HG03159 (cell line): ENCODE data around the gene P2RY12.
A peak's percentile ranks its signal among the peaks of the same experiment; 100 is the strongest.
"Not testable (repeated sequence)": the region's sequence is repeated elsewhere in the genome, so short reads cannot be mapped to it uniquely, and the experiment has no call there.

Experiments used
- ATAC-seq: cut with Tn5 transposase; IDR thresholded peaks from one replicate; pipeline ENCODE4 v1.9.1; 2021; ENCODE audit warnings: mild to moderate bottlenecking, moderate library complexity; ENCODE audit not compliant: unreplicated experiment

Gene P2RY12

DNA sequence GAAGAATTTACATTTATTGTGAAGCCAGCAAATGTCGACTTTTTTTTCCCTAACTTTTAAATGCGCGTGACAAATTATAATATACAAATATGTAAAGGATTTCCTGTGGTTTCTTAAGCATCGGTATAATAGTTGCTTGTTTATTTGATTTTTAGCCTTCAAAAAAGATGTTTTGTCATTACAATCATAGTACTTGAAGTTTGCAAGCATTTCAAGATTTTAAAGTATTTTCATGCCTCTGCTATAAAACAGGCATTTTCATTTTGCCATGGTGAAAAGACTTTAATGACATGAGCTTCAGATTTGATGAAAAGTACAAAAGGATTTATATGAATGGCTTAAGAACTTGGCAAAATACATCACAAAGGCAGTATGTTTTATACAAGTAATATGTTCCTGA lies 9.4 kb upstream of the P2RY12 start:
- ATAC-seq, result no peak

DNA sequence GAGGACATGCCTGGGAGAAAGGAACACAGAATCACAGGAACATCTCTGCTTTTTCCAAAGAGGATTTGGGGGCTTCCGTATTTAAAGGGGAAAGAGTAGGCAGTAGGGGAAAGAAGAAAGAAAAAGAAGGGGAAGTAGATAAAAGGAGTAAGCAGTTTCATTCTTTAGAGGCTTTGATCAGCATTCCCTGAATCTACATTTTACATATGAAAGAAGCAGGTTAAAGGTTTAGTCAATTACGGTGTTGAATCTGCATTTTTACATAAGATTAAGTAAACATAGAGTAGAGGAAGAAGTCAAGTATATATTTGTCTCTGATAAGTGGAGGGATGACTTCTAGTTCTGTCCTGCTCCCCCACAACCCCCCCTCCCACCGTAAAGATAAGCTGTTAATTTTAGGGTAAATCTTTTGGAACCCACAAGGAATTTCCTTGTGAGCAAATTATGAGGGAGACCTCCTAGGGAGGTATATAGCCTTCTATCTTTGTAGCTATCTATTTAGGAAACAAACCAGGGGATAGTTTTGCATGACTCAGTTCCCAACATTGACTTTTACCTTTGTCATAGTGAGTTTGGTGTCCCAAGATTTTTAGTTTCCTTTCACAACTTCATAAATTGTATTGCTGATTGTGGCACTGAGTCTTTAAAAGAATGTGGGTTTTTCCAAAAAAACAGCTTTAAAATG lies 8.7 kb upstream of the P2RY12 start:
- no peak for ATAC-seq

DNA sequence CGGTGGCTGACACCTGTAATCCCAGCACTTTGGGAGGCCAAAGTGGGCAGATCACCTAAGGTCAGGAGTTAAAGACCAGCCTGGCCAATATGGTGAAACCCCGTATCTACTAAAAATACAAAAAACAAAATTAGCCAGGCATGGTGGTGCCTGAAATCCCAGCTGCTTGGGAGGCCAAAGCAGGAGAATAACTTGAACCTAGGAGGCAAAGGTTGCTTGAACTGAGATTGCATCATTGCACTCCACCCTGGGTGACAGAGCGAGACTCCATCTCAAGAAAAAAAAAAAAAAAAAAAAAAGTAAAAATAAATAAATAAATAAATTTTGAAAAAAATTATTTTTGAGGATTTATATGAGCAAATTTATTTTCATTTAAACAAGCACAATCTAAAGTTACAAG lies 7.6 kb upstream of the P2RY12 start:
- ATAC-seq, result not testable (repeated sequence)

DNA sequence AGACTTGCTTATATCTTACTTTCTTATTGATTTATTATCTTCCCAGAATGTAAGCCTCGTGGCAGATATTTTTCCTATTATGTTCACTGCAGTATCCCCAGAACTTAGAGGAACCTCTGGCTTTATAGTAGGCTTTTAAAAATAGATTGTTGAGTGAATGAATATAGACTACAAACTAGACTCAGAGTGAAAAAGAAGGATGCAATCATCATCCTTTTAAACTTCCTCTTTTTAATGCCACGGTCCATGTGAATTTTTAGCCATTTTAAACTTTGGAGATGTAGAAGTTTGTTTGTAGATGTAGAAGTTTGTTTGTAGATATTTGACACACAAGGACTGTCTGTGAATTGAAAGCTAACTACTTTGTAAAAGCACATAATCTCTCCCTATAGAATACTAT lies 7.2 kb upstream of the P2RY12 start:
- ATAC-seq, result no peak

DNA sequence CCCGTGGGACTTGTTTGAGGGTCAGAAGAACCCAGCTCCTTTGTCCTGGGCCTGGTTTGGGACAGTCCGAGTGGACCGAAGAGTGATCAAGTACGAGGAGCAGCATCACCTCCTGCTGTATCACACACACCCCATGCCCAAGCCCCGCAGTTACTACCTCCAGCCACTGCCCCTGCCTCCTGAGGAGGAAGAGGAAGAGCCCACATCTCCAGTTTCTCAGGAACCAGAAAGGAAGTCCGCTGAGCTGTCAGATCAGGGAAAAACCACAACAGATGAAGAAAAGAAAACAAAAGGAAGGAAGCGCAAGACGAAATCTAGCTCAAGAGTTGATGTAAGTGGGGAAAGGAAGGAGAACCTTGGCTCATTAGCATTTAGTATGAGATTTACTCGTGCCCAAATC lies 3.3 kb upstream of the P2RY12 start:
- no peak for ATAC-seq

DNA sequence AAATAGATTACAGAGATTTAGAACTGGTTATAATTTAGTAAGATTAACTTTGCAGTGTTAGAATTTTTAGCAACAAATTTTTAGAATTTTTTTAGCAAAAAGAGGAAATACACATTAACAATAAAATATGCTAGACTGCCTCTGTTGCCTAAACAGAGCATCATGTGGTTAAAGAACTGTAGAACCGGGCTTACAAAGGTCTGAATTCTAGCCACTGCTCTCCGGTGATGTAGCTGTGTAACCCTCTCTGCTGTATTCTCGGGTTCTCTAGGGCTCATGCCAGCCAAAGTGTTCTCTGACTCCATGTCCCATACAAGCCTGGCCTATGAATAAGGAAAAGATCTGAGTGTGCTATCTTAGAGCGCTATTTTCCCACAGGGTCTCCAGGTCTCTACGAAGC lies 2.9 kb upstream of the P2RY12 start:
- ATAC-seq, result no peak

DNA sequence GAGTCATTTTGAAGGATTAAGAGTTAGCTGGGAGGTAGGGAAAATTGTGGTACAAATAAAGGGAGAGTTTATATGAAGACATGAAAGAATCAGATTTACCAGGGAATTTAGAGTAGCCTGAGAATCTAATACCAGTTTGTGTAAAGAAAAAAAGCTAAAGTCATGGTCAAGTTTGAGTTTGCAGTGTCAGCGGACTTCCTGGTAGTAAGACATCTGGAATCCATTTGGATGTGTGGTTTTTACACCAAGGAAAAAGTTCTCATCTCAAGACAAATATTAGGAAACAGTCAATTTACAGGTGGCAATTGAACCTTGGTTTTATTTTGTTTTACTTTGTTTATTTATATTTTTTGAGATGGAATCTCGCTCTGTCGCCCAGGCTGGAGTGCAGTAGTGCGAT lies 1.5 kb upstream of the P2RY12 start:
- ATAC-seq, result no peak

DNA sequence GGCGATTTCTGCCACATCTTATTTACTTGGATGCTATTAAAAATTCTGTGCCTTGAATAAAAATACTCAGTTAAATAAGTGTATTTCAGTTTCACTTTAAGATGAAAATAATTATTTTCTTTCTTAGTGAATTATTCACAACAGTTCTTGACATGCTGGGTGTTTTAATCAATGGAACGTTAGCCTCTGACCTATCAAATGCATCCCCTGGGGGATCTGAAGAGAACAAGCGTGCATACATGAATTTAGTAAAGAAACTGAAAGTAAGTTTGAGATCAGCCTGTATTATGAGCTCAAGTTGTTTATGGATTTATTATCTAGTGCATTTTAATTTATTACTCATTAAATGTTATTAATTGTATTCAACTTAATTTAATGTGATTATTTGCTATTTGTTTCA lies 597 bp downstream of the P2RY12 start:
- ATAC-seq, result peak; percentile 55

DNA sequence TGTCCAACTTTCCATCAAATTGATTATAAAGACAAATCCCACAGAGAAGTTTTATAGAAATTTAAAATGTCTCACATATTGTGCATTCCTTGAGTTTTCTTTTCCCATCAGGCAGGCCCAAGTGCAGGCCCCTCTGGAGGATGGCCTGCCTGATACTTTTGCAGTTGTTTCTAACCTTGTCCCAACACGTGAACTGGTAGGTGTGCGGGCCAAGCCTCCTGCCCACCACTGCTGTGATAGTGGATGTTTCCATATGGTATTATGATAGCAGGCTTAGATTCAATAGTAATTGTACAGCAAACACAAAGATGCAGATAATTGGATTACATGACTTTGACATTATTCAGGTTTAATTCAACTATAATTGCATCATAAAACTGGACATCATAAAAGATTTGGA lies 1.4 kb downstream of the P2RY12 start:
- no peak for ATAC-seq

DNA sequence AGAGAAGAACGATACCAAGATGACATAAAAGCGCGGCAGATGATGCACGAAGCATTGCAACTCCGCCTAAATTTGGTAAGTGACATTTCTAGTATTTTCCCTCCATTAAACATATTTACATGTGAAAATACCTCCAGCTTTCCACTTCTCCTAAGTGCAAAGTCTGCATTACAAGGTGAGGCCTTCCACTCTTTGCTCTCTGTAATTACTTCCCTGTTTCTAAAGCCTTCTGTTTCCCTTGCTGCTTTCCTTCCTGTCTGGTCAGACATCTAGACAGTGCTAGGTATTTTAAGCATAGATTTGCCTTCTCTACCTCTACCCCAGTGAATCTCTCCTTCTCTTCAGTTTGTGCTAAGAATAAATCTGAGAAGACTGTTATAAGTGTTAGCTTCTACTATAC lies 1.9 kb downstream of the P2RY12 start:
- ATAC-seq, result peak; percentile 32

DNA sequence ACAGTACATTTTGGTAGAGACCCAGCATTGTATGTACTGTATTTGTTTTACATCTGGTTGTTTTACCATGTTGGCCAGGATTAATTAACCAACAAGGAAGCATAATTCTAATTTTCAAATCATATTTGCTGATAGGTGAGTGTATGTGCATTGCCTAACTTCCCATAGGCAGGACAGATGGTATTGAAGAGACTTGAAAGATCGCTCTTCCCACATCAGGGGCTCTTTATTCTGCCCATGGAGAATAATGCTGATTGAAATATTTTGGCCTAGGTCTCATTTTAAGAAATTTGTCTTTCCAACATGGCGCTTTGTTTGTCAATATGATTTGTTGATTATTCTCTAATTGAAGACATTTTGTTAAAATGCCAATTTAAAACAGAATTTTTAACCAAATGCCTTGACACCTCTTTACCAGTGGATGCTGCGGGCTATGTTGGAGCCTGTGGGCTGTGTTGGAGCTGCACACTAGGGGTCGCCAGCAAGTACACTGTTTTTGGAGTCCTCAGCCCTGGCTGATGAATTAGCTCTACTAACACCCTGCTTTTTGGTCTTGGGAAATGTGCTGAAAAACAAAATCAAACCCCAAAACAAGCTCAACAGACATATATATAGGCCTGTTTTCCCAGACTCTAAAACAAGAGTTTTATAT lies 5.3 kb downstream of the P2RY12 start:
- peak; percentile 37 for ATAC-seq

DNA sequence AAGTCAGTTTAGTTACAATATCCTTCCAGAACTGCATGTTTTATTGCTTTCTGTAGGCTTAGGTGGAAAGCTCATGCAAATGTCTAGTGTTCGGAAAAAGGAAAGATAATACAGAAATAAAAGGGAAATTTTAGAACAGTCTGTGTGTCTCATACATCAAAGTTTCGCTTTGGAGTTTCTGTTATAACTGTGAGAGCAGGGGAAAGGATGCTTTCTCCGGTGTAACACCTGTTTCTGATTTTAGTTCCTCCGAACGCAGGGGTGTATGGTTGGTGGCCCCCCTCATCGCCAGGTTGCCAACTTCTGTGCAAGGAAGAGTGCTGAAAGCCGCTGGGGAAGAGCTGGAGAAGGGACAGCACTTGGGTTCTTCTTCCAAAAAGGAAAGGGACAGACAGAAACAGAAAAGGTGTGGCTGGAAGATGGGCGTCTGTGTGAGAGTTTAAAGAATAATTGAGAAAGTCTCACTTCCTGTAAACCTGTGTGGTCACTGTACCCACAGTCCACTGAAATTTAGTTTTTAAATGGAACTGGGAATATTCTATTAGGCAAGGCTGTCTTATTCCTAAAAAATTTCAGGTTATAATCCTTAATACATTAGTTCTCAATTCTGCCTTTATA lies 6.7 kb downstream of the P2RY12 start:
- ATAC-seq, result peak; percentile 51

DNA sequence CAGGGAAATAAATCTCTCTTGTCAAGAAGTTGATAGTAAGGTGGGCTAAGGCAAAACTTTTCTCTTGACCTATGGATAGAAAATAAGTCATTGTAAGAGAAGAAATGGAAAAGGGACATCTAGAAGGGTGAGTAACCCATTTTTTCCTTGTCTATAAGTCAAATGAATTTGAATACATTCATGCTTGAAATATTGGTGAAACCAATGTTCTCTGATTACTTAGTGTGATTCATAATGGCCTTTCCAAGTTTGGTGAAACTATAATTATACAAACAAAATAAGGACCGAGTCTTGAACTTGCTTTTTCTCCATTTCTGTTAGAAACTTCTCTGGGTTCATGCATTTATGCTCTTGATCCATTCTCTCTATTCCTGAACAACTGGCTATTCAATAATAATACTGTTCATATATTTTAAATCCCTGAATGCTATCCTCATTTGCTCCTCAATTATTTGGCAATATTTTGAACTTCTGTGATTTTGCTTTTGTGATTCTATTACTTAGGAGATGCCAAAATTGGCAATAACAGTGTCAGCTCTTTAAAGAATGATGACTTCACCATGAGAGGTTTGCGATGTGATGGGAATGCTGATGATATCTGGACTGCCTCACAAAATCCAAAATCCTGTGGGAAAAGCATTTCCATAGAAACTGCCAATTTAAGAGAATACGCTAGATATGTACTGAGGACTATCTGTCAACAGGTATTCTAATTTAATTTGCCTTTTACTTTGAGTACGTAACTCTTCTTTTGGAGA lies 12.3 kb downstream of the P2RY12 start:
- ATAC-seq, result no peak

DNA sequence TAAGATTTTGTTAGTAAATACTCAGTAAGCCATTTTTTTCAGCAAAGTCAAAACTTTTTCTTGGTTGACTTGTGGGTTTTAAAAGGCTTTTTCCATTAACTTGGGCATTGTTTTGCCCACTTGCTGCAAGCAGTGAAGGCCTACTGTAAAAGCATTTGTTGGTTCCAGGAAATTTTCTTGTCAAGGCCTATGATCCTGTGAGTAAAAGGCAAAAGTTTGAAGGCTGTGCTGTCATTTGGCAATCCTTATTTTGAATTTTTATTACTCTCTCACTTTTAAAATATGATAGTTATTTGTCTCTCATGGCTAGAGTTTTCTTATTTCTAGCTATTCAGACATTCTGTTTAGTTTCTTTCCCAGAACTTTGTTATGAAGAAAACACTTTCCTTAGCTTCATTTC lies 13.0 kb downstream of the P2RY12 start:
- ATAC-seq, result no peak

DNA sequence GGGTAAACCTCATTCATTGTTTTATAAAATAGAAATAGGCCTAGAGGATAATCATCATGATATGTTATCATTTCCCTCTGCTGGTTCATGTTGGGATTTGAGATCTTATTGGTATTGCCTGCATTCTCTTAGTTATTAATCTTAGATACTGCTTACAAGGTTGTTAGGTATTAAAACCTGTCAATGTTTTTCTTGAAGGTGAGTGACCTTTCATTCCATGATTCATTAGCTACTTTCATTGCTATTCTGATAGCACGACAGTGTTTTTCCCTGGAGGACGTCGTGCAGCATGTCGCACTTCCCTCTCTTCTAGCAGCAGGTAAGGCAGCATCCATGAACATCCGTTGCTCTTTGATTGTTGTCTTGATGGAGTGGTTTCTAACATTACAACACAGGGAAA lies 17.1 kb downstream of the P2RY12 start:
- ATAC-seq, result no peak

DNA sequence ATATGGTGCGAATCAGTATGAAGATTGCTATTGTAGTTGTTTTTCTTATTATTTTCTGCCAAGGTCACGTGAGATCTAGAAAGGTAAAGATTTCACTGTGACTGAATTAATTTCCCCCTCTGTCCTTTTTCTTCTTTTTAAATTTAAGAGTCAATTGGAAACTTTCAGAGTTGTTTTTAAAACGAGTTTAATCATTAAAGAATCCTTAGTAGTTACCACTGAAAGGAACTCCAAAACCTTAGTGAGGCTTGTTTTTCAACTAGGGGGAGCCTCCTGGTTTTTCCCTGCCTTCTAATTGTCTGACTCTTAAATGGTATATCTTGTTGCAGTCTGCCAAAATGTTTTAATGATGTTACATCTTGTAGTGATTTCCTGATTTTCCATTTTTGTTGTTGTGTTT lies 17.6 kb downstream of the P2RY12 start:
- no peak for ATAC-seq

DNA sequence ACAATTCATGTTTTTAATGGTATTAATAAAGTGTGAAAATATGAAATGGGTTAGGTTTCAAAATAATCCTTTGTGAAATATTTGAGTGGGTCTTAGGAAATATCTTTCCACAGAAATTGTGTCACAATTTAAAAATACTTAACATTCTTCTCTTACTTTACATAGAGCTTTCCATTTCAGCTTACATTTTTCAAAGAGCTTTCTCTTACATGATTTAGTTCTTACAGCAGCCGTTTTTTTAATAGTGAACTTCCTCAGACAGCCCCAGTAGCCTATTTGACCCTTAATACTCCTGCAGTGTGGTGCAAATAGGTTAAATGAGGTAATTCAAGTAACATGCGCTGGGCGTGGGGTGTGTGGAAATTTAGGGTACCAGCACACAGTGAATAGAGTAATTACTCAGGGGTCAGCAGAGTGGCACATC lies 21.8 kb downstream of the P2RY12 start:
- ATAC-seq, result no peak

DNA sequence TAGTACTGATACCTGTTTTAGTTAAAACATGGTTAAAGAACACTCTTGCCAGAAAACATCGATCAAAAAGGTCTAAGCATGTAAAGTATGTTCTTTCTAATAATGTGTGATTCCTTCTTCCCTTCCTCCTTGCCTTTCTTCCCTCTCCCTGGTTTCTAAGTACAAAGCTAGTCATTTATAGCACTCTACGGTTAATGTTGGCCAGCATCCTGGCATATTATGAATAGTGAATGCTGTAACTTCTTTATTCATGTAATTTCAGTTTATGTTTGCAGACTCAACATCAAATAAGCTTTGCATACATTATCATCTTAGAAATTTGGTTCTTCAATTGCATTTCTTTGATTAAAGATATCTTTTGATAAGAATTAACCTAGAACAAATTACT lies 27.1 kb downstream of the P2RY12 start:
- no peak for ATAC-seq

DNA sequence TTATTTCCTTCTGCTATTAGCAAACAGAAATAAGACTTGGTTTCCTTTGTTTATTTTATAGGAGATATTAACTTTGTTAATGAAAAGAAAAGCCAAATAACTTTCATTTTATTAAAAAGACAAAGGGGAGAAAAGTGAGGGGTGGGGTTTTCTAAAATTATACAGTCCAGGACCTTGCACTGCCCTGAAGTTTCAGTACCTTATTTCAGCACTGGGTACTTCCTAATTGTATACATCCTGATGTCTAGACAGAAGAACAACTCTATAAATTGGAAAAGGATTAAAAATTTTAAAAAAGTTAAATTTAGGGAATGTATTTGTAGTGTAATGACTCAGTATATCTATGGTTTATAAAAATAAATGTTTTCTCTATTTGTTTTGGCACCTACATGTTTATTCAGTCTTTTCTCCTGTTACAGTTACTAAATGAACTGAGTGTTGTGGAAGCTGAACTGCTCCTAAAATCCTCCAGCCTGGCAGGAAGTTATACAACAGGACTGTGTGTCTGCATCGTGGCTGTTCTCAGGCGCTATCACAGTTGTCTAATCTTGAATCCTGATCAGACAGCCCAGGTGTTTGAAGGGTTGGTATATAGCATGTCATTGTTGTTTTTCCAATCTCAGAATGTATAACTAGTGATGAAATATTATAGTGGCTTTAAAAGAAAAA lies 27.6 kb downstream of the P2RY12 start:
- no peak for ATAC-seq

DNA sequence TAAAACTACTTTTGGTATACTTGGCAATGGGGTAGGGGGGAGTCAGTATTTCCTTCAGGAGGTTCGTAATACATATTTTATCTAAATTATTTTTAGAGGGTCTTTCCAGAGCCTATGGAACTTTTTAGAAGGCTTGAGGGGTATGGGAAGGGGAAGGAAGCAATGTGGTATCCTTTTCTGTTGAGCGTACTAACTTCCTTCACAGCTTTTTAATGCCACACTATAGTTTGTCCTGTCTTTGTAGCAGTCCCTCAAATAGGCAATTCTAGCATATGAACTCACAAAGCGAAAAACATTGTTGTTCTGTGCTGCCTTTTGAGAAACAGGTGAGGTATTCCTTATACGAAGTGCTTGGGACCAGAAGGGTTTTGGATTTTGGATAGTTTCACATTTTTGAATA lies 32.9 kb downstream of the P2RY12 start:
- ATAC-seq, result peak; percentile 28

DNA sequence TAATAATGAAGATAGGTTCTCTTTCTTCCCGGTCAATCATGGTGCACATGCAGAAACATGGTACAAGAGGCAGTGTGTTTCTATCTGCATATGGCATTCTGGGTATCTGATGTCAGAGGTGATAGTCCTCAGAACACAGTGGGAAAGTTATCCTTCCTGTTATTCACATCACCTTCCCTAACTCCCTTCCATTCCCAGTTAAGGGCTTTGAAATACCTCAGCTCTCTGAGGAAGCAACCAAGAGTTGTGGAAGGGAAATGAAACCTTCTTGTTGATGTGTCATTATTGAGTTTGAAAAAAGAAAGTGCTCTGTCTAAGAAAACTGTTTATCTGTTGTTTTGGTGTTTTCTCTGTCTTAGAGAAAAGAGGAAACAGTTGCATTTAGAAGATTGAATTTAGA lies 33.3 kb downstream of the P2RY12 start:
- ATAC-seq, result peak; percentile 95
